ENCODE results near the gene CENPF.

- TF ChIP-seq CTCF (IDR thresholded peaks at IDR 0.05; ENCODE audit: low read length) (no peak), EZH2 (IDR thresholded peaks at IDR 0.05; ENCODE audit: borderline replicate concordance, low read length) (no peak)
Observed at GRCh38 chr1:214657299-214657698, 54.3 kb downstream of the CENPF start.

All from OCI-LY1 (cell line).